ENCODE results near the gene FAM200C.

- TF ChIP-seq EZH2 (IDR thresholded peaks at IDR 0.05; ENCODE audit: borderline replicate concordance), result no peak
- TF ChIP-seq CTCF (IDR thresholded peaks at IDR 0.05; ENCODE audit: poor library complexity), result no peak
- no peak for TF ChIP-seq EZH2phosphoT487 (IDR thresholded peaks at IDR 0.05; ENCODE audit: low read depth, severe bottlenecking, unreplicated experiment)
These were observed 45.9 kb upstream of the FAM200C start for GRCh38 chr5:160445751-160446150.

All from hepatocyte (in vitro differentiated cells).